Measurements from ENCODE around the gene MPG. TPM values are rescaled to one million over a fixed set of nuclear protein-coding genes. Genes with fewer than 3 reads are reported as not detected.

MPG gene
- total RNA-seq, 3 donors from 2014 or later, result 25.0 to 30.3 (median 29.9) TPM

DNA sequence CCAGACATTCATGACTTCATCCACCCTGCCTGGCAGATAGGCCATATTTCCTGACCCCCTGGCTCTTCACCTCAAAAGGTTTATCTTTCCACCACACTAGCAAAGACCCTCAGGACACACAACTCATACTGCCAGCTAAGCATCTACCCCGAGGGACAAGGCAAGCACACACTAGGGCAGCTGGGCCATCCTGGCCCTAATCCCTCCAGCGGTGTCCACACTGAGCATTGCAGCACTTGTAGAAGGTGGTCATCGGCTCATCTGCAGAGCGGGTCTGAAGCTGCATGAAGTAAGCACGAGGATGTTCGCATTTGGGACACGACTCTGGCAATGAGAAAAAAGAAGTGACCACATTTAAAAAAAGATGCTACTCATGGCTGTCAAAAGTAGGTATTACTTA lies 30.8 kb upstream of the MPG start:
- Histone ChIP-seq H3K9me3 (no peaks in the 10 kb centered on the region), H3K4me1 (ENCODE audit: low read depth) (no peaks in the 10 kb centered on the region), H3K4me3 (no peak overlapping the region), H3K36me3 (ENCODE audit: low read depth) (no peaks in the 10 kb centered on the region)
- ATAC-seq (no peak), DNase-seq (peak in 1 of 3 donors; percentile 10)
- no peak for TF ChIP-seq CTCF (IDR thresholded peaks at IDR 0.05)
- intact Hi-C loops (cut with DNase I, micrococcal nuclease), result no loop called here

GRCh38 chr16:50769-51591 lies 27.0 kb upstream of the MPG start:
- Histone ChIP-seq H3K4me1 (ENCODE audit: low read depth) (peaks cover 10% of the 10 kb centered on the region), H3K9me3 (no peaks in the 10 kb centered on the region), H3K4me3 (no peak overlapping the region), H3K36me3 (ENCODE audit: low read depth) (no peaks in the 10 kb centered on the region)
- ATAC-seq (no peak), DNase-seq (no peak)
- TF ChIP-seq CTCF (IDR thresholded peaks at IDR 0.05), result no peak
- intact Hi-C loops (cut with DNase I, micrococcal nuclease), result no loop called here

- ATAC-seq (peak; percentile 97), DNase-seq (peak; percentile 98 to 99 (median 99))
- no peaks in the 10 kb centered on the region for H3K36me3 ChIP-seq (ENCODE audit: low read depth)
- TF ChIP-seq CTCF (IDR thresholded peaks at IDR 0.05), result no peak
- H3K9me3 ChIP-seq, result no peaks in the 10 kb centered on the region
- peak within 1 kb of the TSS; percentile 75 for H3K4me3 ChIP-seq
- H3K4me1 ChIP-seq (ENCODE audit: low read depth), result peaks cover 10% of the 10 kb centered on the region
- intact Hi-C loops (cut with DNase I, micrococcal nuclease), result no loop called here
Measured at GRCh38 chr16:53346-54236, 24.4 kb upstream of the MPG start, which contains the start of the genes POLR3K and SNRNP25. Gene POLR3K (minus strand): TSS chr16:53608. CDS start chr16:53586, 22 bp downstream. Gene SNRNP25 (plus strand): TSS chr16:53828. CDS start chr16:54017, 189 bp downstream.

- H3K36me3 ChIP-seq (ENCODE audit: low read depth), result no peaks in the 10 kb centered on the region
- no peaks in the 10 kb centered on the region for H3K9me3 ChIP-seq
- TF ChIP-seq CTCF (IDR thresholded peaks at IDR 0.05), result no peak
- DNase-seq (no peak), ATAC-seq (no peak)
- peaks cover 10% of the 10 kb centered on the region for H3K4me1 ChIP-seq (ENCODE audit: low read depth)
- intact Hi-C loops (cut with DNase I, micrococcal nuclease), result no loop called here
- peak overlapping the region; percentile 75 for H3K4me3 ChIP-seq
Measured at GRCh38 chr16:54237-54581, 23.8 kb upstream of the MPG start.

DNA sequence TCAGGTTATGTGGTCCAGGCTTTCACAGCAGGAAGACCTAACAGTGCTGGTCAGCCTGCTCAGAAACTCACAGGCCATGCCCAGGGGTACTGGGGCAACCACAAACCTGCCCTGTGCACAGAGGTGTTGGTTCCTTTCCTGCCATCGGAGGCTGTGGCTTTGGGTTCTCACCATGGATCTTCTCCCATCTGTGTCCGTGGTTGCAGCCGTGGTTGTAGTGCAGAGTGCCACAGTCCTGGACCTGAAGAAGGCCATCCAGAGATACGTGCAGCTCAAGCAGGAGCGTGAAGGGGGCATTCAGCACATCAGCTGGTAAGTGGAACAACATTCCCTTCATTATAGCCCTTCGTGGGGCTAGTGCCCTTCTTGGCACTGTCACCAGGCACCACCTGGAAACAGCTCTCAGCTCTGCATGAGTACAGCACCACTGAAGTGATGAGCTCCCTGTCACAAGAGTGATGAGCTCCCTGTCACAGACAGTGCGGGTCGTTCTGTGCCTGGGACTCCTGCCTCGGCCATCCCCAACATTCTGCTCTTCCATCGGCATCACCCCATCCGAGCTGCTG lies 22.4 kb upstream of the MPG start:
- no peak for TF ChIP-seq CTCF (IDR thresholded peaks at IDR 0.05)
- Histone ChIP-seq H3K9me3 (no peaks in the 10 kb centered on the region), H3K4me3 (no peak overlapping the region), H3K4me1 (ENCODE audit: low read depth) (peaks cover 10% of the 10 kb centered on the region), H3K36me3 (ENCODE audit: low read depth) (no peaks in the 10 kb centered on the region)
- intact Hi-C loops (cut with DNase I, micrococcal nuclease), result no loop called here
- ATAC-seq, result no peak
- DNase-seq, result no peak
